Astrocyte (in vitro differentiated cells and primary cell): Measurements from ENCODE around the gene ENTHD1. TPM values are rescaled to one million over a fixed set of nuclear protein-coding genes. Genes with fewer than 3 reads are reported as not detected.

ENCODE experiments used
- DNase-seq: peaks from one replicate; pipeline ENCODE4 v3.0.0-alpha.2; 2010; ENCODE audit warnings: low read depth
- FAIRE-seq: peaks from 2 replicates; lab custom pipeline; 2011; peaks lifted over from hg19 to GRCh38; lab: Jason Lieb, UNC
- H2AFZ ChIP-seq: 2 replicates; pipeline ENCODE4 v1.6.0; 2012; ENCODE audit warnings: low read depth, low read length, inconsistent platforms
- H3K27ac ChIP-seq: 2 replicates; pipeline ENCODE4 v1.5.1; 2011; ENCODE audit warnings: low read depth, low read length, inconsistent platforms
- H3K27me3 ChIP-seq: 2 replicates; pipeline ENCODE4 v1.6.0; 2011; ENCODE audit warnings: low read length, inconsistent platforms; ENCODE audit not compliant: insufficient read depth
- H3K36me3 ChIP-seq: 2 replicates; pipeline ENCODE4 v1.5.1; 2011; ENCODE audit warnings: low read length, inconsistent platforms; ENCODE audit not compliant: insufficient read depth
- H3K4me1 ChIP-seq: 2 replicates; pipeline ENCODE4 v1.5.1; 2011; ENCODE audit warnings: low read length, inconsistent platforms; ENCODE audit not compliant: insufficient read depth
- H3K4me2 ChIP-seq: 2 replicates; pipeline ENCODE4 v1.6.0; 2012; ENCODE audit warnings: low read length, inconsistent platforms
- H3K4me3 ChIP-seq: 2 replicates; pipeline ENCODE4 v1.5.1; 2011; ENCODE audit warnings: low read depth, mild to moderate bottlenecking, low read length, inconsistent platforms; ENCODE audit not compliant: insufficient read depth
- H3K79me2 ChIP-seq: 2 replicates; pipeline ENCODE4 v1.6.0; 2012; ENCODE audit warnings: mild to moderate bottlenecking, low read length, inconsistent platforms; ENCODE audit not compliant: insufficient read depth
- H3K9ac ChIP-seq: 2 replicates; pipeline ENCODE4 v1.6.0; 2012; ENCODE audit warnings: mild to moderate bottlenecking, low read length, inconsistent platforms
- H3K9me3 ChIP-seq: 2 replicates; pipeline ENCODE4 v1.5.1; 2012; ENCODE audit warnings: low read depth, mild to moderate bottlenecking, low read length, inconsistent platforms; ENCODE audit not compliant: insufficient read depth
- H4K20me1 ChIP-seq: 2 replicates; pipeline ENCODE4 v1.6.0; 2012; ENCODE audit warnings: low read length, inconsistent platforms; ENCODE audit not compliant: insufficient read depth
- H3K27ac Mint-ChIP-seq: one replicate; pipeline ENCODE4 v1.8.0; 2021; ENCODE audit warnings: mild to moderate bottlenecking, mixed read lengths; ENCODE audit not compliant: unreplicated experiment
- H3K27me3 Mint-ChIP-seq: one replicate; pipeline ENCODE4 v1.8.0; 2021; ENCODE audit warnings: low read depth, mixed read lengths; ENCODE audit not compliant: unreplicated experiment
- H3K36me3 Mint-ChIP-seq: one replicate; pipeline ENCODE4 v1.8.0; 2021; ENCODE audit warnings: low read depth, mixed read lengths; ENCODE audit not compliant: unreplicated experiment
- H3K4me1 Mint-ChIP-seq: one replicate; pipeline ENCODE4 v1.8.0; 2021; ENCODE audit warnings: low read depth, mixed read lengths; ENCODE audit not compliant: unreplicated experiment
- H3K4me3 Mint-ChIP-seq: one replicate; pipeline ENCODE4 v1.8.0; 2021; ENCODE audit warnings: mild to moderate bottlenecking, moderate library complexity, mixed read lengths; ENCODE audit not compliant: unreplicated experiment
- H3K9me3 Mint-ChIP-seq: one replicate; pipeline ENCODE4 v1.8.0; 2021; ENCODE audit warnings: mild to moderate bottlenecking, mixed read lengths; ENCODE audit not compliant: unreplicated experiment
- EZH2 ChIP-seq: IDR thresholded peaks from 2 replicates; pipeline ENCODE4 v1.6.1; 2012; ENCODE audit warnings: mild to moderate bottlenecking, low read length, inconsistent platforms; ENCODE audit not compliant: insufficient read depth
- total RNA-seq: library from RNA; stranded (reverse); gene quantifications from 2 replicates; pipeline ENCODE4 v1.2.1, GENCODE V29; 2021
- TF ChIP-seq, protein P1 (sequence below): IDR thresholded peaks from 2 replicates; pipeline ENCODE4 v1.5.1; 2011; ENCODE audit warnings: low read depth, mild to moderate bottlenecking, inconsistent platforms, low read length, moderate library complexity; ENCODE audit not compliant: insufficient read depth

The ENTHD1 gene
- total RNA-seq, 1 donor from 2014 or later, result not detected

DNA sequence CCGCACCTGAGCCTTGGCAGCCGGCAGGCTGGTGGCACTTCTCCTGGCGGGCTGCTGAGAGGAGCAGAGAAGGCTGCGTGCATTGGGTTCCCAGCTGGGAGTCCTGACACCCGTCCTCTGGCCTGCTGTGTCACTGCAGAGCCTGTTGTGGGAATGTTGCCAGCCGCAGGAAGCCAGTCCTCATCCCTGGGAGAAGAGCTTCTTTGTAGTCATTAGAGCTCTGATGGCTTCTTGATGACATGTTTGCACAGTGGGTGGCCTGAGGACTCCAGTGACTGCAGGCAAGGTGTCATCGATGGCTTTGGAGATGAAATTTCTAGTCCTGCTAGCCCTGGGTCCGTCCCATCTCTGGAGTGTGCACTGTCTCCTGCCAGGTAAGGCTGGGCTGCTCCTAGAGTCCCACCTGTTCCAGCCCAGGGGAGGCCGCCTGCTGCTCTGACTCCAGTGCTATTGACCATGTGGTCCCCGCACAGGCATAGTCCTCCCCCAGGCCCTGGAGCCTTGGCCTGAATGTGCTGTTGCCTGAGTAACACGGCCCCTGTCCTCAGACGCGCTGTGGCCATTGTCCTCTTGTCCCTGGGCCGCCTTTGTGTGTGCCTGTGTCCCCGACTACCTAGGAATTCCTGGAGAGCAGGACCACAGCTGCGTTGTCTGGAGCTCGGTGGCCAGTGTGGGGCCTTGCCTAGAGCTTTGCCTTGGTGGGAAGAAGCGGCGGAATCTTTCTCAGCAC lies 193.8 kb downstream of the ENTHD1 start:
- FAIRE-seq, result no peak
- no peak overlapping the region for H3K9ac ChIP-seq
- no peaks in the 10 kb centered on the region for H3K79me2 ChIP-seq
- TF ChIP-seq EZH2, result no peak
- TF ChIP-seq, protein P1, sequence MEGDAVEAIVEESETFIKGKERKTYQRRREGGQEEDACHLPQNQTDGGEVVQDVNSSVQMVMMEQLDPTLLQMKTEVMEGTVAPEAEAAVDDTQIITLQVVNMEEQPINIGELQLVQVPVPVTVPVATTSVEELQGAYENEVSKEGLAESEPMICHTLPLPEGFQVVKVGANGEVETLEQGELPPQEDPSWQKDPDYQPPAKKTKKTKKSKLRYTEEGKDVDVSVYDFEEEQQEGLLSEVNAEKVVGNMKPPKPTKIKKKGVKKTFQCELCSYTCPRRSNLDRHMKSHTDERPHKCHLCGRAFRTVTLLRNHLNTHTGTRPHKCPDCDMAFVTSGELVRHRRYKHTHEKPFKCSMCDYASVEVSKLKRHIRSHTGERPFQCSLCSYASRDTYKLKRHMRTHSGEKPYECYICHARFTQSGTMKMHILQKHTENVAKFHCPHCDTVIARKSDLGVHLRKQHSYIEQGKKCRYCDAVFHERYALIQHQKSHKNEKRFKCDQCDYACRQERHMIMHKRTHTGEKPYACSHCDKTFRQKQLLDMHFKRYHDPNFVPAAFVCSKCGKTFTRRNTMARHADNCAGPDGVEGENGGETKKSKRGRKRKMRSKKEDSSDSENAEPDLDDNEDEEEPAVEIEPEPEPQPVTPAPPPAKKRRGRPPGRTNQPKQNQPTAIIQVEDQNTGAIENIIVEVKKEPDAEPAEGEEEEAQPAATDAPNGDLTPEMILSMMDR, result no peak
- Mint-ChIP-seq H3K27me3 (peaks cover 43% of the 10 kb centered on the region), H3K4me3 (no peak overlapping the region), H3K9me3 (no peaks in the 10 kb centered on the region), H3K36me3 (no peaks in the 10 kb centered on the region), H3K27ac (no peak overlapping the region), H3K4me1 (no peaks in the 10 kb centered on the region)
- no peak overlapping the region for H3K4me2 ChIP-seq
- no peaks in the 10 kb centered on the region for H3K36me3 ChIP-seq
- H4K20me1 ChIP-seq, result no peaks in the 10 kb centered on the region
- no peak overlapping the region for H2AFZ ChIP-seq
- H3K4me1 ChIP-seq, result no peaks in the 10 kb centered on the region
- no peak overlapping the region for H3K27ac ChIP-seq
- H3K4me3 ChIP-seq, result no peak overlapping the region
- no peak for DNase-seq
- H3K27me3 ChIP-seq, result peaks cover 23% of the 10 kb centered on the region
- no peaks in the 10 kb centered on the region for H3K9me3 ChIP-seq

DNA sequence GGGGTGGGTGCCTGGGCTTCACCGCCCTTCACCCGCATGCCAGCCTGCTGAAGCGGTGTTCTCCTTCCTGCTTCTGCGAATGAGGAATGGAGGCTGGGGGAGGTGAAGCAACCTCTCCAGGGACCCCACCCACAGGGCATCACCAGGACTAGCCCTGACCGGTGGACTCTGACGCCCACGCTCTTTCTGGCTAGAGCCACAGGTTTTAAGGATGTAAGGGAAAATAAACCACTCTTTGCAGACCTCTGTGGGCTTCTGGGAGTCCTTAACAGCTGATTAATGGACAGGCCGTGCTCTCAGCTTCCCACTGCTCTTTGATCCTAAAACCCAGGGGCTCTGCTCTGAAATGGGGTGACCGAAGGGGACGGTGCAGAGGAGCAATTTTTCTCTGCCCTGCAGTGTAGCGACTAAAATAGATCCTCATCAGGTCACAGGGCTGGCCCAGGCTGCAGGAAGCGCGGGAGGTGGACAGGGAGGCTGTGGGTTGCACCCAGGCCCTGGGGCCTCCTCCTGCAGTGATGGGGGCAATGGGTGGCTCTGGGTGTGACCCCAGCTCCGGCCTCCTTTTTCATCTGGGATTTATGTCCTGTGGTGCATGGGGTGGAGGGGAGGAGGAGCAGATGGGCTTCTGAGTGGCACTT lies 195.7 kb downstream of the ENTHD1 start:
- no peak overlapping the region for H3K4me2 ChIP-seq
- no peaks in the 10 kb centered on the region for H3K9me3 ChIP-seq
- DNase-seq (no peak), FAIRE-seq (no peak)
- H3K9me3 Mint-ChIP-seq, result no peaks in the 10 kb centered on the region
- no peak overlapping the region for H3K27ac ChIP-seq
- H4K20me1 ChIP-seq, result no peaks in the 10 kb centered on the region
- no peaks in the 10 kb centered on the region for H3K36me3 Mint-ChIP-seq
- peaks cover 27% of the 10 kb centered on the region for H3K27me3 ChIP-seq
- no peaks in the 10 kb centered on the region for H3K4me1 Mint-ChIP-seq
- H3K4me1 ChIP-seq, result no peaks in the 10 kb centered on the region
- no peak overlapping the region for H3K9ac ChIP-seq
- H3K79me2 ChIP-seq, result no peaks in the 10 kb centered on the region
- H3K4me3 ChIP-seq, result no peak overlapping the region
- no peak overlapping the region for H2AFZ ChIP-seq
- H3K36me3 ChIP-seq, result no peaks in the 10 kb centered on the region
- peaks cover 49% of the 10 kb centered on the region for H3K27me3 Mint-ChIP-seq
- no peak overlapping the region for H3K27ac Mint-ChIP-seq
- no peak for TF ChIP-seq EZH2
- TF ChIP-seq, protein P1, result no peak
- H3K4me3 Mint-ChIP-seq, result no peak overlapping the region
